Neural cell (in vitro differentiated cells): Measurements from ENCODE around the gene SMIM11.

ENCODE experiments used
- CTCF ChIP-seq: fragments of 450-650 bp; IDR thresholded peaks from 2 replicates; pipeline ENCODE4 v1.5.1; 2014; ENCODE audit warnings: antibody characterized with exemption, mild to moderate bottlenecking, moderate library complexity; ENCODE audit not compliant: poor library complexity, severe bottlenecking
- EP300 ChIP-seq: fragments of 450-650 bp; conservative IDR thresholded peaks from 2 replicates; pipeline ENCODE4 v1.6.1; 2014; ENCODE audit warnings: antibody characterized with exemption, mild to moderate bottlenecking, moderate library complexity; ENCODE audit not compliant: poor library complexity, severe bottlenecking
- EZH2 ChIP-seq: fragments of 200-600, 300-800 bp; shearing (Covaris generic), sonication (generic); IDR thresholded peaks from 2 replicates; pipeline ENCODE4 v1.6.1; 2014; ENCODE audit warnings: antibody characterized with exemption, low read length, borderline replicate concordance, mild to moderate bottlenecking; ENCODE audit not compliant: insufficient read depth, poor library complexity, severe bottlenecking
- MXI1 ChIP-seq: fragments of 450-650 bp; conservative IDR thresholded peaks from 2 replicates; pipeline ENCODE4 v1.6.1; 2014; ENCODE audit warnings: antibody characterized with exemption, mild to moderate bottlenecking; ENCODE audit not compliant: poor library complexity, severe bottlenecking
- POLR2AphosphoS5 ChIP-seq: IDR thresholded peaks from 2 replicates; pipeline ENCODE4 v1.6.1; 2012
- RAD21 ChIP-seq: fragments of 450-650 bp; conservative IDR thresholded peaks from 2 replicates; pipeline ENCODE4 v1.6.1; 2014; ENCODE audit warnings: antibody characterized with exemption, mild to moderate bottlenecking, moderate library complexity
- REST ChIP-seq: IDR thresholded peaks from 2 replicates; pipeline ENCODE4 v1.6.1; 2012; ENCODE audit warnings: borderline replicate concordance
- SMC3 ChIP-seq: fragments of 450-650 bp; conservative IDR thresholded peaks from 2 replicates; pipeline ENCODE4 v1.6.1; 2014; ENCODE audit warnings: antibody characterized with exemption, mild to moderate bottlenecking, moderate library complexity; ENCODE audit not compliant: poor library complexity

- no peak for TF ChIP-seq CTCF
- TF ChIP-seq RAD21: no peak
- no peak for TF ChIP-seq POLR2AphosphoS5
- no peak for TF ChIP-seq MXI1
- no peak for TF ChIP-seq EP300
- TF ChIP-seq SMC3: no peak
- no peak for TF ChIP-seq EZH2
- no peak for TF ChIP-seq REST
Observed at GRCh38 chr21:34330055-34330454, 45.3 kb upstream of the SMIM11 start.
